Activated CD4-positive, alpha-beta T cell treated with anti-CD3 and anti-CD28 coated beads for 36 hours (primary cell): ENCODE results near the gene BRME1. TPM values are rescaled to one million over a fixed set of nuclear protein-coding genes. Genes with fewer than 3 reads are reported as not detected.
"Not testable (repeated sequence)": the region's sequence is repeated elsewhere in the genome, so short reads cannot be mapped to it uniquely, and the experiment has no call there.

Experiments
- ATAC-seq: fragments of 200-7000 bp; cut with Tn5 transposase; one replicate; pipeline ENCODE4 v1.10.0; 2021; ENCODE audit warnings: mild to moderate bottlenecking, moderate library complexity
- CTCF ChIA-PET: fragments of 350-600 bp; sonication (Branson Sonifier 250); formaldehyde crosslinking; loops from one replicate; lab custom pipeline; 2021; ENCODE audit warnings: antibody characterized with exemption; lab: Charles Lee
- POLR2A ChIA-PET: fragments of 350-600 bp; sonication (Branson Sonifier 250); formaldehyde crosslinking; loops from one replicate; lab custom pipeline; 2021; ENCODE audit warnings: antibody characterized with exemption, inconsistent platforms; lab: Charles Lee
- DNase-seq: peaks from one replicate; pipeline ENCODE4 v3.0.0-alpha.2; 2020
- H3K27ac Mint-ChIP-seq: one replicate; pipeline ENCODE4 v1.8.0; 2021; ENCODE audit warnings: mixed read lengths
- H3K27me3 Mint-ChIP-seq: one replicate; pipeline ENCODE4 v1.8.0; 2021; ENCODE audit warnings: mixed read lengths
- H3K36me3 Mint-ChIP-seq: one replicate; pipeline ENCODE4 v1.8.0; 2021; ENCODE audit warnings: low read depth, mixed read lengths
- H3K4me1 Mint-ChIP-seq: one replicate; pipeline ENCODE4 v1.8.0; 2021; ENCODE audit warnings: mixed read lengths
- H3K4me3 Mint-ChIP-seq: one replicate; pipeline ENCODE4 v1.8.0; 2021; ENCODE audit warnings: mild to moderate bottlenecking, moderate library complexity, mixed read lengths
- H3K9me3 Mint-ChIP-seq: one replicate; pipeline ENCODE4 v1.8.0; 2021; ENCODE audit warnings: low read depth, mixed read lengths
- intact Hi-C, 2 experiments: fragments of 100-400 bp; cut with DNase I in 1 of 2; cut with micrococcal nuclease in 1 of 2; formaldehyde crosslinking; loops; one replicate each; pipeline versions ENCODE4 v1.14.2 to v1.15.1; 2022 to 2024; cut with DNase I, micrococcal nuclease
- total RNA-seq, 2 experiments: library from RNA; stranded (reverse); gene quantifications; one replicate each; pipeline ENCODE4 v1.2.3, GENCODE V29; 2021

The BRME1 gene
- total RNA-seq, 2 experiments from 2014 or later: 5.3 to 5.5 TPM

- DNase-seq: no peak
- H3K27me3 Mint-ChIP-seq: no peaks in the 10 kb centered on the region
- H3K36me3 Mint-ChIP-seq: peaks cover 33% of the 10 kb centered on the region
- ChIA-PET CTCF (interaction anchor here (1.2 to 1.8 kb wide), 2 partner anchors 60 to 133 kb away, joined by 3 to 4 read pairs; no protein-coding TSS in a partner anchor), POLR2A (no interaction called here)
- intact Hi-C loops: no loop called here
- peaks cover 3% of the 10 kb centered on the region for H3K9me3 Mint-ChIP-seq
- H3K27ac Mint-ChIP-seq: no peak overlapping the region
- ATAC-seq: no peak
- H3K4me1 Mint-ChIP-seq: no peaks in the 10 kb centered on the region
- H3K4me3 Mint-ChIP-seq: no peak overlapping the region
These were observed 20.1 kb upstream of the BRME1 start for GRCh38 chr19:13926010-13926409.

- DNase-seq: no peak
- intact Hi-C loops: loop anchor here in 1 of 2 experiments (5.0 kb wide), 1 partner anchor 54 kb away; no protein-coding TSS in a partner anchor
- no peak overlapping the region for H3K4me3 Mint-ChIP-seq
- H3K27me3 Mint-ChIP-seq: no peaks in the 10 kb centered on the region
- ChIA-PET POLR2A (no interaction called here), CTCF (no interaction called here)
- peaks cover 44% of the 10 kb centered on the region for H3K36me3 Mint-ChIP-seq
- peaks cover 6% of the 10 kb centered on the region for H3K9me3 Mint-ChIP-seq
- ATAC-seq: no peak
- H3K4me1 Mint-ChIP-seq: no peaks in the 10 kb centered on the region
- H3K27ac Mint-ChIP-seq: no peak overlapping the region
These were observed 17.5 kb upstream of the BRME1 start for GRCh38 chr19:13923194-13923987.

GRCh38 chr19:13922118-13922517, 16.2 kb upstream of the BRME1 start:
- H3K27me3 Mint-ChIP-seq, DNase-seq, CTCF ChIA-PET, ATAC-seq, H3K4me3 Mint-ChIP-seq, H3K27ac Mint-ChIP-seq, H3K9me3 Mint-ChIP-seq, POLR2A ChIA-PET, H3K4me1 Mint-ChIP-seq: not testable (repeated sequence)
- intact Hi-C loops: loop anchor here in 1 of 2 experiments (5.0 kb wide), 1 partner anchor 55 kb away; no protein-coding TSS in a partner anchor
- H3K36me3 Mint-ChIP-seq: peaks cover 39% of the 10 kb centered on the region

- DNase-seq: peak; percentile 61
- Mint-ChIP-seq H3K4me1 (no peaks in the 10 kb centered on the region), H3K27ac (peak overlapping the region; percentile 19), H3K36me3 (peaks cover 39% of the 10 kb centered on the region), H3K4me3 (no peak overlapping the region), H3K9me3 (peaks cover 6% of the 10 kb centered on the region), H3K27me3 (no peaks in the 10 kb centered on the region)
- intact Hi-C loops: loop anchor here (1.0 to 5.0 kb wide), 4 partner anchors 15 to 85 kb away; partner anchors contain the start of genes BRME1 (in 1 of the 2), CC2D1A (in 1 of the 2), DCAF15 (in 1 of the 2) and RFX1 (in 1 of the 2)
- peak; percentile 94 for ATAC-seq
- POLR2A ChIA-PET: no interaction called here
- CTCF ChIA-PET: interaction anchor here (0.7 to 1.1 kb wide), 2 partner anchors 14 to 33 kb away, joined by 3 to 4 read pairs; no protein-coding TSS in a partner anchor
These were observed 15.2 kb upstream of the BRME1 start for GRCh38 chr19:13920940-13921747.

- Mint-ChIP-seq H3K36me3 (peaks cover 42% of the 10 kb centered on the region), H3K4me1 (no peaks in the 10 kb centered on the region), H3K4me3 (no peak overlapping the region), H3K9me3 (peaks cover 6% of the 10 kb centered on the region), H3K27me3 (no peaks in the 10 kb centered on the region), H3K27ac (no peak overlapping the region)
- no peak for ATAC-seq
- ChIA-PET POLR2A (no interaction called here), CTCF (interaction anchor here (0.7 to 1.1 kb wide), 2 partner anchors 14 to 33 kb away, joined by 3 to 4 read pairs; no protein-coding TSS in a partner anchor)
- intact Hi-C loops: loop anchor here in 1 of 2 experiments (5.0 kb wide), 1 partner anchor 57 kb away; no protein-coding TSS in a partner anchor
- no peak for DNase-seq
These were observed 14.6 kb upstream of the BRME1 start for GRCh38 chr19:13920524-13920923.

GRCh38 chr19:13918726-13919411, 13.0 kb upstream of the BRME1 start:
- no peak overlapping the region for H3K27ac Mint-ChIP-seq
- no peaks in the 10 kb centered on the region for H3K27me3 Mint-ChIP-seq
- DNase-seq (peak; percentile 23), ATAC-seq (no peak)
- peaks cover 6% of the 10 kb centered on the region for H3K9me3 Mint-ChIP-seq
- H3K4me1 Mint-ChIP-seq: no peaks in the 10 kb centered on the region
- ChIA-PET CTCF (interaction anchor here (0.6 to 1.3 kb wide), 2 partner anchors 113 to 240 kb away, joined by 3 to 6 read pairs; partner anchors contain the start of gene IL27RA), POLR2A (no interaction called here)
- no peak overlapping the region for H3K4me3 Mint-ChIP-seq
- intact Hi-C loops: no loop called here
- H3K36me3 Mint-ChIP-seq: peaks cover 42% of the 10 kb centered on the region

GRCh38 chr19:13917888-13918406, 12.0 kb upstream of the BRME1 start:
- no peak overlapping the region for H3K4me3 Mint-ChIP-seq
- ChIA-PET POLR2A (no interaction called here), CTCF (interaction anchor here (1.3 kb wide), 1 partner anchor 114 kb away, joined by 6 read pairs; the partner anchor contains the start of gene IL27RA)
- peaks cover 38% of the 10 kb centered on the region for H3K36me3 Mint-ChIP-seq
- intact Hi-C loops: no loop called here
- ATAC-seq: no peak
- DNase-seq: no peak
- H3K9me3 Mint-ChIP-seq: peaks cover 6% of the 10 kb centered on the region
- no peaks in the 10 kb centered on the region for H3K4me1 Mint-ChIP-seq
- no peaks in the 10 kb centered on the region for H3K27me3 Mint-ChIP-seq
- no peak overlapping the region for H3K27ac Mint-ChIP-seq

- Mint-ChIP-seq H3K27me3 (no peaks in the 10 kb centered on the region), H3K4me3 (no peak overlapping the region), H3K36me3 (peaks cover 16% of the 10 kb centered on the region), H3K9me3 (no peaks in the 10 kb centered on the region), H3K4me1 (no peaks in the 10 kb centered on the region), H3K27ac (no peak overlapping the region)
- DNase-seq (no peak), ATAC-seq (no peak)
- POLR2A ChIA-PET: interaction anchor here (0.6 kb wide), 1 partner anchor 166 kb away, joined by 5 read pairs; no protein-coding TSS in a partner anchor
- CTCF ChIA-PET: interaction anchor here (0.6 to 1.2 kb wide), 2 partner anchors 217 to 1715 kb away, joined by 3 to 4 read pairs; no protein-coding TSS in a partner anchor
- intact Hi-C loops: no loop called here
These were observed 8.9 kb upstream of the BRME1 start for GRCh38 chr19:13914777-13915176.

GRCh38 chr19:13913352-13913751, 7.4 kb upstream of the BRME1 start:
- Mint-ChIP-seq H3K4me3 (no peak overlapping the region), H3K9me3 (no peaks in the 10 kb centered on the region), H3K27me3 (no peaks in the 10 kb centered on the region), H3K4me1 (no peaks in the 10 kb centered on the region), H3K27ac (no peak overlapping the region), H3K36me3 (peaks cover 16% of the 10 kb centered on the region)
- CTCF ChIA-PET: interaction anchor here (1.0 kb wide), 1 partner anchor 135 kb away, joined by 3 read pairs; no protein-coding TSS in a partner anchor
- ATAC-seq (no peak), DNase-seq (no peak)
- intact Hi-C loops: no loop called here
- POLR2A ChIA-PET: no interaction called here

- Mint-ChIP-seq H3K27me3 (no peaks in the 10 kb centered on the region), H3K4me1 (peaks cover 14% of the 10 kb centered on the region), H3K27ac (no peak overlapping the region), H3K36me3 (peaks cover 14% of the 10 kb centered on the region), H3K9me3 (peaks cover 1% of the 10 kb centered on the region), H3K4me3 (no peak overlapping the region)
- ChIA-PET CTCF (interaction anchor here (1.0 kb wide), 1 partner anchor 66 kb away, joined by 3 read pairs; no protein-coding TSS in a partner anchor), POLR2A (no interaction called here)
- no peak for ATAC-seq
- no peak for DNase-seq
- intact Hi-C loops: no loop called here
These were observed 3.5 kb upstream of the BRME1 start for GRCh38 chr19:13909430-13909829.
